Stomach (tissue), 9 donors: Measurements from ENCODE around the gene NEFH. TPM values are rescaled to one million over a fixed set of nuclear protein-coding genes. Genes with fewer than 3 reads are reported as not detected.

Source experiments
- DNase-seq, 2 donors: peaks; one replicate each; pipeline versions ENCODE4 v3.0.0 to v3.0.0-alpha.2; 2013 to 2019
- H3K27ac ChIP-seq, 5 donors: fragments of 200-600 bp in 4 of 5; sonication (generic) in 4 of 5; one replicate each; pipeline ENCODE4 v1.5.1; 2013 to 2019; ENCODE audit warnings: mild to moderate bottlenecking in 1 of 5, moderate library complexity in 1 of 5
- H3K27me3 ChIP-seq, 3 donors: fragments of 200-600 bp; sonication (generic); one replicate each; pipeline ENCODE4 v1.5.1; 2017 to 2019; ENCODE audit warnings: mixed run types in 1 of 3
- H3K36me3 ChIP-seq, 4 donors: fragments of 200-600 bp; sonication (generic); 1 replicate in 3 of 4; 2 replicates in 1 of 4; pipeline ENCODE4 v1.5.1; 2016 to 2019
- H3K4me1 ChIP-seq, 4 donors: fragments of 200-600 bp; sonication (generic); one replicate each; pipeline ENCODE4 v1.5.1; 2016 to 2019
- H3K4me3 ChIP-seq, 4 donors: fragments of 200-600 bp; sonication (generic) in 3 of 4; one replicate each; pipeline ENCODE4 v1.5.1; 2016 to 2019; ENCODE audit warnings: mild to moderate bottlenecking in 1 of 4
- H3K9me3 ChIP-seq, 4 donors: fragments of 200-600 bp; sonication (generic); one replicate each; pipeline ENCODE4 v1.5.1; 2016 to 2019
- EP300 ChIP-seq: sonication (generic); formaldehyde crosslinking; IDR thresholded peaks from one replicate; pipeline ENCODE4 v1.6.1; 2017; ENCODE audit warnings: antibody characterized with exemption
- POLR2A ChIP-seq, 4 donors: fragments of 450-650 bp; IDR thresholded peaks; one replicate each; pipeline ENCODE4 v1.6.1; 2016; ENCODE audit warnings: antibody characterized with exemption in 4 of 4, control low read depth in 2 of 4, mild to moderate bottlenecking in 1 of 4, moderate library complexity in 1 of 4
- POLR2AphosphoS5 ChIP-seq, 3 donors: sonication (generic); formaldehyde crosslinking; IDR thresholded peaks; one replicate each; pipeline ENCODE4 v1.6.1; 2016; ENCODE audit warnings: antibody characterized with exemption in 3 of 3
- WGBS, 5 donors: extraction: QIAGEN DNeasy Blood & Tissue Kit in 3 of 5; methylation state at CpG; one replicate each; pipeline versions ENCODE4 v1.1.5 to v1.1.7; 2013 to 2018; 5-methylcytosine and 5-hydroxymethylcytosine counted together
- intact Hi-C: fragments of 100-400 bp; cut with DNase I; formaldehyde crosslinking; loops from one replicate; pipeline ENCODE4 v1.15.1; 2023; ENCODE audit warnings: low total_unique reads
- polyA plus RNA-seq, 3 donors: library from polyadenylated mRNA; stranded (reverse); fragments of 200-250 nt; gene quantifications; one replicate each; pipeline ENCODE4 v1.2.3, GENCODE V29; 2013
- total RNA-seq, 5 donors: library from RNA; depleted of rRNA; stranded (reverse); fragments of >200 nt; gene quantifications; one replicate each; pipeline versions ENCODE4 v1.1.0 to v1.2.3, GENCODE V29; 2014 to 2016
- TF ChIP-seq, protein P1 (sequence below), 7 experiments: fragments of 450-650 bp in 4 of 7; fragments of 200-600 bp in 3 of 7; sonication (generic) in 3 of 7; IDR thresholded peaks; one replicate each; pipeline ENCODE4 v1.5.1; 2016 to 2019; ENCODE audit warnings: antibody characterized with exemption in 7 of 7, control low read depth in 2 of 7, mild to moderate bottlenecking in 1 of 7
- donor health status: healthy with polysubstance abuse.
- donor health status: Bipolar disorder and iron deficiency.
- donor health status: healthy.

Gene NEFH
- total and polyA plus RNA-seq, 8 donors: 0.14 to 2.7 (median 0.43) TPM; not detected in 3

- 77 to 87% (median 80%) methylated on average over 6 to 7 of the region's 7 CpGs for WGBS, 5 donors
- intact Hi-C loops: no loop called here
- no peaks in the 10 kb centered on the region for H3K9me3 ChIP-seq
- no peak for DNase-seq
- no peaks in the 10 kb centered on the region for H3K36me3 ChIP-seq
- H3K27me3 ChIP-seq: peaks cover 0 to 14% (median 0%) of the 10 kb centered on the region in 3 donors
- TF ChIP-seq POLR2AphosphoS5 (IDR thresholded peaks at IDR 0.05): no peak
- no peak for TF ChIP-seq POLR2A (IDR thresholded peaks at IDR 0.05)
- TF ChIP-seq EP300: no peak
- TF ChIP-seq, protein P1, sequence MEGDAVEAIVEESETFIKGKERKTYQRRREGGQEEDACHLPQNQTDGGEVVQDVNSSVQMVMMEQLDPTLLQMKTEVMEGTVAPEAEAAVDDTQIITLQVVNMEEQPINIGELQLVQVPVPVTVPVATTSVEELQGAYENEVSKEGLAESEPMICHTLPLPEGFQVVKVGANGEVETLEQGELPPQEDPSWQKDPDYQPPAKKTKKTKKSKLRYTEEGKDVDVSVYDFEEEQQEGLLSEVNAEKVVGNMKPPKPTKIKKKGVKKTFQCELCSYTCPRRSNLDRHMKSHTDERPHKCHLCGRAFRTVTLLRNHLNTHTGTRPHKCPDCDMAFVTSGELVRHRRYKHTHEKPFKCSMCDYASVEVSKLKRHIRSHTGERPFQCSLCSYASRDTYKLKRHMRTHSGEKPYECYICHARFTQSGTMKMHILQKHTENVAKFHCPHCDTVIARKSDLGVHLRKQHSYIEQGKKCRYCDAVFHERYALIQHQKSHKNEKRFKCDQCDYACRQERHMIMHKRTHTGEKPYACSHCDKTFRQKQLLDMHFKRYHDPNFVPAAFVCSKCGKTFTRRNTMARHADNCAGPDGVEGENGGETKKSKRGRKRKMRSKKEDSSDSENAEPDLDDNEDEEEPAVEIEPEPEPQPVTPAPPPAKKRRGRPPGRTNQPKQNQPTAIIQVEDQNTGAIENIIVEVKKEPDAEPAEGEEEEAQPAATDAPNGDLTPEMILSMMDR (IDR thresholded peaks at IDR 0.05): no peak
- no peak overlapping the region for H3K27ac ChIP-seq
- no peak overlapping the region for H3K4me3 ChIP-seq
- H3K4me1 ChIP-seq: no peaks in the 10 kb centered on the region
Measured at GRCh38 chr22:29463629-29464028, 16.4 kb upstream of the NEFH start.

GRCh38 chr22:29464581-29464980, 15.4 kb upstream of the NEFH start:
- 78 to 86% (median 82%) methylated on average over 7 of the region's 7 CpGs for WGBS, 5 donors
- intact Hi-C loops: no loop called here
- H3K9me3 ChIP-seq: no peaks in the 10 kb centered on the region
- TF ChIP-seq, protein P1 (IDR thresholded peaks at IDR 0.05): no peak
- H3K36me3 ChIP-seq: no peaks in the 10 kb centered on the region
- H3K27me3 ChIP-seq: peaks cover 0 to 18% (median 2%) of the 10 kb centered on the region in 3 donors
- DNase-seq: no peak
- no peak overlapping the region for H3K4me3 ChIP-seq
- no peak overlapping the region for H3K27ac ChIP-seq
- no peaks in the 10 kb centered on the region for H3K4me1 ChIP-seq

DNA sequence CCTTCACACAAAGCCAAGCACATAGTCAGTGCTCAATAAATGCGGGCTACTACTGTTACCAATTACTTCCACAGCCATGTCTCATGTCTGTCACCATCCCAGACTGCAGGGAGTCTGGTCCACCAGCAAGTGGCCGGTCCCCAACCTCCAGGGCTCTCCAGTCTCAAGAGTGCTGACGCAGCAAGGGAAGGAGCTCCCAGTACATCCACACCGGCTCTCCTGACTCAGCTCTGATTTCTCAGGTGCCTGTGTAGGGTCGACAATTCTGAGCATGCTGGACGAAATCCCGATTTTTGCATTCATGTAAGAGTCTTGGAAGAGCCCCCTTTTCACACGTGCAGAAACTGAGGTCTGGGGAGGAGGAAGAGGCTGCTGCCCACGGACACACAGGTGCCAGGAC, 10.3 kb upstream of the NEFH start:
- Histone ChIP-seq H3K27me3 (peaks cover 0 to 63% (median 16%) of the 10 kb centered on the region in 3 donors), H3K27ac (no peak overlapping the region), H3K4me3 (peak overlapping the region in 1 of 4 donors; percentile 42), H3K4me1 (peaks cover 6 to 12% (median 9%) of the 10 kb centered on the region in 4 donors), H3K9me3 (no peaks in the 10 kb centered on the region), H3K36me3 (no peaks in the 10 kb centered on the region)
- no peak for TF ChIP-seq EP300
- TF ChIP-seq POLR2AphosphoS5 (IDR thresholded peaks at IDR 0.05): no peak
- TF ChIP-seq, protein P1 (IDR thresholded peaks at IDR 0.05): no peak
- no peak for TF ChIP-seq POLR2A (IDR thresholded peaks at IDR 0.05)
- DNase-seq: no peak
- intact Hi-C loops: no loop called here
- 37 to 64% (median 45%) methylated on average over 5 to 9 of the region's 9 CpGs for WGBS, 5 donors

- WGBS, 5 donors: 11 to 27% (median 19%) methylated on average over 40 to 54 of the region's 54 CpGs
- Histone ChIP-seq H3K27me3 (peaks cover 0 to 69% (median 16%) of the 10 kb centered on the region in 3 donors), H3K4me3 (peak overlapping the region; percentile 9 to 42 (median 27)), H3K27ac (no peak overlapping the region), H3K9me3 (no peaks in the 10 kb centered on the region), H3K4me1 (peaks cover 6 to 12% (median 9%) of the 10 kb centered on the region in 4 donors), H3K36me3 (no peaks in the 10 kb centered on the region)
- TF ChIP-seq, protein P1 (IDR thresholded peaks at IDR 0.05): peak in 5 of 7 experiments; percentile 29 to 76 (median 48)
- no peak for TF ChIP-seq POLR2A (IDR thresholded peaks at IDR 0.05)
- peak; percentile 63 to 87 for DNase-seq
- intact Hi-C loops: no loop called here
Measured at GRCh38 chr22:29470159-29470855, 9.7 kb upstream of the NEFH start.
